Endothelial cell of umbilical vein (primary cell): ENCODE data around the gene TWIST2. TPM values are rescaled to one million over a fixed set of nuclear protein-coding genes. Genes with fewer than 3 reads are reported as not detected.
A peak's percentile ranks its signal among the peaks of the same experiment; 100 is the strongest.

Source experiments
- BruUV-seq: library from RNA; stranded (reverse); fragments of 400-500 nt; replicated peaks from 2 replicates; lab custom pipeline; 2021; lab: Mats Ljungman, UMichigan
- CTCF ChIA-PET: fragments of 300-600, 350-600 bp; sonication (Branson Sonifier 250); formaldehyde crosslinking; loops from one replicate; lab custom pipeline; 2021; ENCODE audit warnings: antibody characterized with exemption, inconsistent platforms; lab: Charles Lee
- POLR2A ChIA-PET: fragments of 300-600, 350-600 bp; sonication (Branson Sonifier 250); formaldehyde crosslinking; loops from one replicate; lab custom pipeline; 2021; ENCODE audit warnings: antibody characterized with exemption, inconsistent platforms; lab: Charles Lee
- DNase-seq: peaks from one replicate; pipeline ENCODE4 v3.0.0-alpha.2; 2011; ENCODE audit warnings: low read depth, low spot score
- FAIRE-seq: peaks from 2 replicates; lab custom pipeline; 2011; peaks lifted over from hg19 to GRCh38; lab: Jason Lieb, UNC
- H2AFZ ChIP-seq: 2 replicates; pipeline ENCODE4 v1.6.0; 2012; ENCODE audit warnings: low read depth, low read length, control low read depth, inconsistent platforms
- H3K27ac ChIP-seq: 2 replicates; pipeline ENCODE4 v1.5.1; 2011; ENCODE audit warnings: low read depth, mild to moderate bottlenecking, control low read depth, low read length, moderate library complexity; ENCODE audit not compliant: insufficient read depth
- H3K27me3 ChIP-seq, 2 experiments: 2 replicates each; pipeline versions ENCODE4 v1.6.0 to v1.6.1; 2011; ENCODE audit warnings: low read length in 2 of 2, mixed read lengths in 1 of 2; ENCODE audit not compliant: control insufficient read depth in 2 of 2, insufficient read depth in 2 of 2
- H3K36me3 ChIP-seq, 2 experiments: 2 replicates in 1 of 2; 3 replicates in 1 of 2; pipeline ENCODE4 v1.5.1; 2011; ENCODE audit warnings: low read length in 2 of 2, mild to moderate bottlenecking in 1 of 2, moderate library complexity in 1 of 2; ENCODE audit not compliant: control insufficient read depth in 2 of 2, insufficient read depth in 2 of 2; ENCODE audit errors: extremely low read depth in 1 of 2
- H3K4me1 ChIP-seq: 3 replicates; pipeline ENCODE4 v1.5.1; 2011; ENCODE audit warnings: mild to moderate bottlenecking, low read length; ENCODE audit not compliant: control insufficient read depth, insufficient read depth; ENCODE audit errors: extremely low read depth
- H3K4me2 ChIP-seq: 2 replicates; pipeline ENCODE4 v1.6.1; 2011; ENCODE audit warnings: low read length, control low read depth, mixed read lengths; ENCODE audit not compliant: insufficient read depth
- H3K4me3 ChIP-seq, 3 experiments: fragments of 200-600 bp in 1 of 3; sonication (generic), shearing (Covaris generic) in 1 of 3; replicated peaks in 1 of 3; 2 replicates each; pipeline ENCODE4 v1.5.1; 2011 to 2016; ENCODE audit warnings: control low read depth in 3 of 3, low read length in 3 of 3, mild to moderate bottlenecking in 2 of 3, inconsistent platforms in 1 of 3, low read depth in 1 of 3, moderate library complexity in 1 of 3; ENCODE audit not compliant: insufficient read depth in 1 of 3
- H3K79me2 ChIP-seq: 2 replicates; pipeline ENCODE4 v1.6.0; 2012; ENCODE audit warnings: low read length, inconsistent platforms; ENCODE audit not compliant: control insufficient read depth, insufficient read depth
- H3K9ac ChIP-seq: replicated peaks from 2 replicates; pipeline ENCODE3; 2011; ENCODE audit warnings: low read length, control low read depth; ENCODE audit not compliant: insufficient read depth; ENCODE audit errors: extremely low read depth
- H3K9me1 ChIP-seq: replicated peaks from 3 replicates; pipeline ENCODE4 v1.6.0; 2011; ENCODE audit warnings: mild to moderate bottlenecking, low read length; ENCODE audit not compliant: control insufficient read depth, insufficient read depth; ENCODE audit errors: extremely low read depth
- H3K9me3 ChIP-seq: replicated peaks from 2 replicates; pipeline ENCODE4 v1.5.1; 2012; ENCODE audit warnings: low read length, inconsistent platforms; ENCODE audit not compliant: control insufficient read depth, insufficient read depth
- H4K20me1 ChIP-seq: replicated peaks from 2 replicates; pipeline ENCODE3; 2011; ENCODE audit warnings: mild to moderate bottlenecking, low read length; ENCODE audit not compliant: control insufficient read depth, insufficient read depth; ENCODE audit errors: extremely low read depth
- EZH2 ChIP-seq: IDR thresholded peaks from 2 replicates; pipeline ENCODE4 v1.6.1; 2012; ENCODE audit warnings: borderline replicate concordance, low read depth, mild to moderate bottlenecking, moderate library complexity, low read length, inconsistent platforms; ENCODE audit not compliant: severe bottlenecking
- FOS ChIP-seq: IDR thresholded peaks from 2 replicates; pipeline ENCODE4 v1.6.1; 2011; ENCODE audit warnings: mild to moderate bottlenecking, low read length, moderate library complexity, borderline replicate concordance; ENCODE audit not compliant: insufficient read depth
- GATA2 ChIP-seq: IDR thresholded peaks from 2 replicates; pipeline ENCODE4 v1.7.0; 2011; ENCODE audit warnings: low read depth, mild to moderate bottlenecking, moderate library complexity, mixed read lengths, low read length; ENCODE audit not compliant: insufficient read length, insufficient read depth
- JUN ChIP-seq: IDR thresholded peaks from 2 replicates; pipeline ENCODE4 v1.6.1; 2011; ENCODE audit warnings: borderline replicate concordance, low read depth; ENCODE audit not compliant: insufficient read length, insufficient read depth
- MYC ChIP-seq: IDR thresholded peaks from one replicate; pipeline ENCODE4 v1.6.1; 2011; ENCODE audit warnings: mild to moderate bottlenecking, low read depth, low read length
- POLR2A ChIP-seq: IDR thresholded peaks from 2 replicates; pipeline ENCODE4 v1.6.1; 2012; ENCODE audit warnings: low read depth, mild to moderate bottlenecking, control low read depth, low read length
- POLR2AphosphoS5 ChIP-seq: IDR thresholded peaks from 2 replicates; pipeline ENCODE4 v1.6.1; 2012; ENCODE audit warnings: low read depth, mild to moderate bottlenecking, control low read depth, low read length, moderate library complexity; ENCODE audit not compliant: insufficient read depth
- dilution Hi-C: fragments of 300-500 bp; cut with MboI; formaldehyde crosslinking; loops from one replicate; pipeline ENCODE4 v1.15.0; 2019; ENCODE audit warnings: low sequenced_read_pairs; ENCODE audit not compliant: extremely low pct_ligation_motif_present
- intact Hi-C: fragments of 100-400 bp; cut with micrococcal nuclease; formaldehyde crosslinking; loops from one replicate; pipeline ENCODE4 v1.10.0; 2022
- polyA plus RNA-seq, 4 experiments: library from polyadenylated mRNA; depleted of rRNA in 3 of 4; stranded (reverse) in 3 of 4; unstranded in 1 of 4; fragments of >200 nt; gene quantifications; 2 replicates each; pipeline versions ENCODE4 v1.2.1 to v1.2.3, GENCODE V29; 2011 to 2012; ENCODE audit warnings: missing spikeins in 1 of 4
- total RNA-seq: library from RNA; stranded (reverse); gene quantifications from 2 replicates; pipeline ENCODE4 v1.2.3, GENCODE V29; 2021
- TF ChIP-seq, protein P1 (sequence below): IDR thresholded peaks from 2 replicates; pipeline ENCODE4 v1.6.1; 2011; ENCODE audit not compliant: insufficient read depth, insufficient read length
- TF ChIP-seq, protein P2 (sequence below), 2 donors: IDR thresholded peaks; 1 replicate in 1 of 2; 2 replicates in 1 of 2; pipeline ENCODE4 v1.5.1; 2011; ENCODE audit warnings: low read length in 2 of 2, mild to moderate bottlenecking in 2 of 2, moderate library complexity in 2 of 2, control low read depth in 1 of 2, inconsistent platforms in 1 of 2, low read depth in 1 of 2; ENCODE audit not compliant: insufficient read depth in 1 of 2; ENCODE audit errors: extremely low read depth in 1 of 2

TWIST2 gene
- total and polyA plus RNA-seq, 2 donors (not counting 3 experiments of a cell fraction or from before 2014, with no cell fraction given) = 2.3 to 3.4 TPM

DNA sequence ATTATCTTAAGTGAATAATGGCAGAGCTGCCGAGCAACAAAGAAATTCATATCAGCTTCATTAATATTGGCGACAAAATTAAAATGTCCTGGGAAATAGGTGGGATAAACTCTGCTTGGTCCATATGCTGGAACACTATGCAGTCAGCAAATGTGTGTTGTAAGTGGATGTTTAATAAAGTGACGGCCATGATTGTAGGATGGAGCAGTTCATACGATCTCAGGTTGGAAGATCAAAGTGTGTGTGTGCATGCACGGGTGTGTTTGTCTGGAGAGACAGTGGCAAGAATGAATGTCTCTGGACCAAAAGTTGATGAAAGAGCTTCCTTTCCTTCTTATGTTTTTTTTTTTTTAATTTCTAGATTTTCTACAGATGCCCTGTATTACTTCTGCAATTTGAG is 14.8 kb downstream of the TWIST2 start:
- POLR2A ChIA-PET = no interaction called here

More for the DNA sequence above, 14.8 kb downstream of the TWIST2 start:
- H3K9me3 ChIP-seq = no peaks in the 10 kb centered on the region
- H3K9ac ChIP-seq = no peak overlapping the region
- H3K4me2 ChIP-seq = no peak overlapping the region
- no peaks in the 10 kb centered on the region for H3K9me1 ChIP-seq
- no peak overlapping the region for H3K4me3 ChIP-seq
- DNase-seq (no peak), FAIRE-seq (peak; percentile 35)
- dilution Hi-C loops (no loop called here), intact Hi-C loops (loop anchor here (5.0 kb wide), 3 partner anchors 110 to 540 kb away; partner anchors contain the start of gene HDAC4)
- H3K79me2 ChIP-seq = no peaks in the 10 kb centered on the region
- H4K20me1 ChIP-seq = no peaks in the 10 kb centered on the region
- CTCF ChIA-PET = interaction anchor here (1.1 to 1.7 kb wide), 3 partner anchors 12 to 78 kb away, joined by 3 to 4 read pairs (median 4); partner anchors contain the start of gene TWIST2
- no peaks in the 10 kb centered on the region for H3K27me3 ChIP-seq
- H3K36me3 ChIP-seq = no peaks in the 10 kb centered on the region
- TF ChIP-seq, protein P1, sequence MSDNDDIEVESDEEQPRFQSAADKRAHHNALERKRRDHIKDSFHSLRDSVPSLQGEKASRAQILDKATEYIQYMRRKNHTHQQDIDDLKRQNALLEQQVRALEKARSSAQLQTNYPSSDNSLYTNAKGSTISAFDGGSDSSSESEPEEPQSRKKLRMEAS = no peak
- TF ChIP-seq GATA2 (no peak), POLR2AphosphoS5 (no peak), EZH2 (no peak), JUN (no peak), MYC (no peak), FOS (no peak), POLR2A (no peak)
- TF ChIP-seq, protein P2, sequence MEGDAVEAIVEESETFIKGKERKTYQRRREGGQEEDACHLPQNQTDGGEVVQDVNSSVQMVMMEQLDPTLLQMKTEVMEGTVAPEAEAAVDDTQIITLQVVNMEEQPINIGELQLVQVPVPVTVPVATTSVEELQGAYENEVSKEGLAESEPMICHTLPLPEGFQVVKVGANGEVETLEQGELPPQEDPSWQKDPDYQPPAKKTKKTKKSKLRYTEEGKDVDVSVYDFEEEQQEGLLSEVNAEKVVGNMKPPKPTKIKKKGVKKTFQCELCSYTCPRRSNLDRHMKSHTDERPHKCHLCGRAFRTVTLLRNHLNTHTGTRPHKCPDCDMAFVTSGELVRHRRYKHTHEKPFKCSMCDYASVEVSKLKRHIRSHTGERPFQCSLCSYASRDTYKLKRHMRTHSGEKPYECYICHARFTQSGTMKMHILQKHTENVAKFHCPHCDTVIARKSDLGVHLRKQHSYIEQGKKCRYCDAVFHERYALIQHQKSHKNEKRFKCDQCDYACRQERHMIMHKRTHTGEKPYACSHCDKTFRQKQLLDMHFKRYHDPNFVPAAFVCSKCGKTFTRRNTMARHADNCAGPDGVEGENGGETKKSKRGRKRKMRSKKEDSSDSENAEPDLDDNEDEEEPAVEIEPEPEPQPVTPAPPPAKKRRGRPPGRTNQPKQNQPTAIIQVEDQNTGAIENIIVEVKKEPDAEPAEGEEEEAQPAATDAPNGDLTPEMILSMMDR (IDR thresholded peaks at IDR 0.05; ENCODE audit: extremely low read depth in 1 of 2, insufficient read depth in 1 of 2, low read depth in 1 of 2, low read length in 2 of 2) = no peak
- no peak overlapping the region for H3K27ac ChIP-seq
- no peak overlapping the region for H2AFZ ChIP-seq
- BruUV-seq = no TSS peak
- H3K4me1 ChIP-seq = peaks cover 19% of the 10 kb centered on the region
